SK-N-SH treated with all-trans-retinoic acid at 6 μM for 48 hours (cell line): Measurements from ENCODE around the gene LIPH.

ENCODE experiments used
- GLIS3 ChIP-seq: fragments of 250-450 bp; sonication (Bioruptor Pico); IDR thresholded peaks from 2 replicates; pipeline ENCODE4 v1.5.0; 2020; ENCODE audit warnings: mild to moderate bottlenecking, moderate library complexity
- TOX ChIP-seq: fragments of 250-450 bp; sonication (Bioruptor Pico); IDR thresholded peaks from 2 replicates; pipeline ENCODE4 v1.8.0; 2021; ENCODE audit warnings: mild to moderate bottlenecking, moderate library complexity, borderline replicate concordance
- ZNF8 ChIP-seq: fragments of 450-650 bp; formaldehyde crosslinking; IDR thresholded peaks from 2 replicates; pipeline ENCODE4 v1.5.0; 2020; ENCODE audit warnings: mild to moderate bottlenecking, moderate library complexity
- TF ChIP-seq, protein P1 (sequence below): fragments of 250-450 bp; sonication (Bioruptor Pico); IDR thresholded peaks from 2 replicates; pipeline ENCODE4 v1.8.0; 2020; ENCODE audit warnings: mild to moderate bottlenecking, moderate library complexity, borderline replicate concordance
- TF ChIP-seq, protein P2 (sequence below): fragments of 250-450 bp; sonication (Bioruptor Pico); IDR thresholded peaks from 2 replicates; pipeline ENCODE4 v1.5.1; 2021; ENCODE audit warnings: mild to moderate bottlenecking, moderate library complexity

DNA sequence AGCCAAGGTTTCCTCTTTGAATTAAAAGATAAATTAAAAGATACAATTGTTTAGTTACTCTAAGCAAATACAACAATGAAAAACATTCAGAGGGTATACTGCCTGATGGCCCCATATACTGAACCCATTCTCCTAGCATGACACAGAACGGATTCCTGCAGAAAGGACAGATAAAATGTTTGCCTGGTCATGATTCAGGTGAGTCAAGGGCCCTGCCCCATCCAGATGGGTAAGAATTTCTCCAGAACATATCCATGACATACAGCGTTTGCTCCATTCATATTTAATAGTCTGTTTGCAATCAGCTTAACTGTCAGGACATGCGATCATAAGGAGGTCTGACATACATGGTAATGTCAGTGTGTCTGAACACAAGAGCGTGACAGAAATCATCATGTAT, 62.1 kb downstream of the LIPH start:
- TF ChIP-seq ZNF8 (CRISPR knock-in tag) (no peak), GLIS3 (CRISPR knock-in tag) (no peak), TOX (CRISPR knock-in tag) (no peak)
- TF ChIP-seq, protein P1, sequence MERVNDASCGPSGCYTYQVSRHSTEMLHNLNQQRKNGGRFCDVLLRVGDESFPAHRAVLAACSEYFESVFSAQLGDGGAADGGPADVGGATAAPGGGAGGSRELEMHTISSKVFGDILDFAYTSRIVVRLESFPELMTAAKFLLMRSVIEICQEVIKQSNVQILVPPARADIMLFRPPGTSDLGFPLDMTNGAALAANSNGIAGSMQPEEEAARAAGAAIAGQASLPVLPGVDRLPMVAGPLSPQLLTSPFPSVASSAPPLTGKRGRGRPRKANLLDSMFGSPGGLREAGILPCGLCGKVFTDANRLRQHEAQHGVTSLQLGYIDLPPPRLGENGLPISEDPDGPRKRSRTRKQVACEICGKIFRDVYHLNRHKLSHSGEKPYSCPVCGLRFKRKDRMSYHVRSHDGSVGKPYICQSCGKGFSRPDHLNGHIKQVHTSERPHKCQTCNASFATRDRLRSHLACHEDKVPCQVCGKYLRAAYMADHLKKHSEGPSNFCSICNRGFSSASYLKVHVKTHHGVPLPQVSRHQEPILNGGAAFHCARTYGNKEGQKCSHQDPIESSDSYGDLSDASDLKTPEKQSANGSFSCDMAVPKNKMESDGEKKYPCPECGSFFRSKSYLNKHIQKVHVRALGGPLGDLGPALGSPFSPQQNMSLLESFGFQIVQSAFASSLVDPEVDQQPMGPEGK: no peak
- TF ChIP-seq, protein P2, sequence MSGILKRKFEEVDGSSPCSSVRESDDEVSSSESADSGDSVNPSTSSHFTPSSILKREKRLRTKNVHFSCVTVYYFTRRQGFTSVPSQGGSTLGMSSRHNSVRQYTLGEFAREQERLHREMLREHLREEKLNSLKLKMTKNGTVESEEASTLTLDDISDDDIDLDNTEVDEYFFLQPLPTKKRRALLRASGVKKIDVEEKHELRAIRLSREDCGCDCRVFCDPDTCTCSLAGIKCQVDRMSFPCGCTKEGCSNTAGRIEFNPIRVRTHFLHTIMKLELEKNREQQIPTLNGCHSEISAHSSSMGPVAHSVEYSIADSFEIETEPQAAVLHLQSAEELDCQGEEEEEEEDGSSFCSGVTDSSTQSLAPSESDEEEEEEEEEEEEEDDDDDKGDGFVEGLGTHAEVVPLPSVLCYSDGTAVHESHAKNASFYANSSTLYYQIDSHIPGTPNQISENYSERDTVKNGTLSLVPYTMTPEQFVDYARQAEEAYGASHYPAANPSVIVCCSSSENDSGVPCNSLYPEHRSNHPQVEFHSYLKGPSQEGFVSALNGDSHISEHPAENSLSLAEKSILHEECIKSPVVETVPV (CRISPR knock-in tag): no peak
